Keratinocyte (primary cell): ENCODE measurements around the gene UBE2V1.

ENCODE experiments used
- CTCF ChIP-seq, 3 experiments: IDR thresholded peaks in 1 of 3; conservative IDR thresholded peaks in 1 of 3; optimal IDR thresholded peaks in 1 of 3; 2 replicates in 2 of 3; 3 replicates in 1 of 3; pipeline versions ENCODE3 to v1.5.1; 2011; ENCODE audit warnings: low read length in 3 of 3, mild to moderate bottlenecking in 3 of 3, moderate library complexity in 2 of 3, control low read depth in 1 of 3, inconsistent platforms in 1 of 3; ENCODE audit not compliant: insufficient read depth in 2 of 3; ENCODE audit errors: extremely low read depth in 1 of 3
- EZH2 ChIP-seq: IDR thresholded peaks from one replicate; pipeline ENCODE4 v1.6.1; 2012; ENCODE audit warnings: inconsistent platforms, mild to moderate bottlenecking, low read length, moderate library complexity

- TF ChIP-seq EZH2 (no peak), CTCF (optimal IDR thresholded peaks at IDR 0.05 in 1 of 3, IDR thresholded peaks at IDR 0.05 in 1 of 3, conservative IDR thresholded peaks at IDR 0.05 in 1 of 3; ENCODE audit: extremely low read depth in 1 of 3, insufficient read depth in 2 of 3, low read length in 3 of 3) (no peak)
These were observed 13.8 kb downstream of the UBE2V1 start for GRCh38 chr20:50099113-50099512.
